ENCODE data around the gene TBC1D14. TPM values are rescaled to one million over a fixed set of nuclear protein-coding genes. Genes with fewer than 3 reads are reported as not detected.

Gene TBC1D14, protein sequence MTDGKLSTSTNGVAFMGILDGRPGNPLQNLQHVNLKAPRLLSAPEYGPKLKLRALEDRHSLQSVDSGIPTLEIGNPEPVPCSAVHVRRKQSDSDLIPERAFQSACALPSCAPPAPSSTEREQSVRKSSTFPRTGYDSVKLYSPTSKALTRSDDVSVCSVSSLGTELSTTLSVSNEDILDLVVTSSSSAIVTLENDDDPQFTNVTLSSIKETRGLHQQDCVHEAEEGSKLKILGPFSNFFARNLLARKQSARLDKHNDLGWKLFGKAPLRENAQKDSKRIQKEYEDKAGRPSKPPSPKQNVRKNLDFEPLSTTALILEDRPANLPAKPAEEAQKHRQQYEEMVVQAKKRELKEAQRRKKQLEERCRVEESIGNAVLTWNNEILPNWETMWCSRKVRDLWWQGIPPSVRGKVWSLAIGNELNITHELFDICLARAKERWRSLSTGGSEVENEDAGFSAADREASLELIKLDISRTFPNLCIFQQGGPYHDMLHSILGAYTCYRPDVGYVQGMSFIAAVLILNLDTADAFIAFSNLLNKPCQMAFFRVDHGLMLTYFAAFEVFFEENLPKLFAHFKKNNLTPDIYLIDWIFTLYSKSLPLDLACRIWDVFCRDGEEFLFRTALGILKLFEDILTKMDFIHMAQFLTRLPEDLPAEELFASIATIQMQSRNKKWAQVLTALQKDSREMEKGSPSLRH
- total RNA-seq (2014; rRNA removed), result 46.1 and 51.9 TPM in 2 replicates
- 18.3 TPM for polyA plus RNA-seq (2012)

- peak; percentile 77 for DNase-seq (ENCODE audit: low read depth)
Observed at GRCh38 chr4:6909113-6909969, at the start of gene TBC1D14. TSS of gene TBC1D14 (plus strand) at chr4:6909826. CDS start at chr4:6923390, 13,564 bp downstream.

- no peak for DNase-seq (ENCODE audit: low read depth)
Observed at GRCh38 chr4:6868386-6868785, 41.2 kb upstream of the TBC1D14 start.

- DNase-seq (ENCODE audit: low read depth), result no peak
Observed at GRCh38 chr4:6869944-6870343, 39.7 kb upstream of the TBC1D14 start.

- peak; percentile 32 for DNase-seq (ENCODE audit: low read depth)
Observed at GRCh38 chr4:6873291-6873690, 36.3 kb upstream of the TBC1D14 start.

DNA sequence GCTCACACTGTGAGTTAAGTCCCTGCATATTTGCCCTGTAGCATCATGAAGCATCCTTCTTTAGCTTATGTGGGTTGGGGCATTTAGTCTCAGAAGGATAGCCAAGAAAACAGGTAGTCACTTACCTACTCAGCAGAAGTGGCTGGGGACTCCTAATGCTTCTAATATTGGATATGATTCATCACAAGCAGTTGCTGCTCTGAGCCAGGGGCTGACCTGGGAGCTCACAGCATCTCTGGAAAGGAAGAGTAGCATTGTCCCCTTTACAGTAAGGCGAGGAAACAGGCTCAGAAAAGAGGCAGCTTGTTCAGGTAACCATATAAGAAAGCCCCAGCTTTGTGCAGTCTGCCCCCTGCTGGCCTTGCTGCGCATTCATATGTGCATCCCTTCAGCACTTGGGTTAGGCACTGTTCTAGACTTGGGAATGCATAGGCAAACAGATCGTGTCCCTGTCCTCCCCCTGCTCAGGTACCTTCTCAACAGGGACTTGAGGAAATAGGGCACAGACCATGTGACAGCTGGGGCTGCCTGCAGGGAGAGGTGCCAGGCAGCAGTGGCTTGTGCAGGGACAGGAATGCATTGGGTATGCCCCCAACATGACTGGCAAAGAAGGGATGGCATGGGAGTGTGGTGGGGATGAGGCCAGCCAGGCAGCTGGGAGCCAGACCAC lies 35.7 kb upstream of the TBC1D14 start:
- DNase-seq (ENCODE audit: low read depth), result peak; percentile 50

DNA sequence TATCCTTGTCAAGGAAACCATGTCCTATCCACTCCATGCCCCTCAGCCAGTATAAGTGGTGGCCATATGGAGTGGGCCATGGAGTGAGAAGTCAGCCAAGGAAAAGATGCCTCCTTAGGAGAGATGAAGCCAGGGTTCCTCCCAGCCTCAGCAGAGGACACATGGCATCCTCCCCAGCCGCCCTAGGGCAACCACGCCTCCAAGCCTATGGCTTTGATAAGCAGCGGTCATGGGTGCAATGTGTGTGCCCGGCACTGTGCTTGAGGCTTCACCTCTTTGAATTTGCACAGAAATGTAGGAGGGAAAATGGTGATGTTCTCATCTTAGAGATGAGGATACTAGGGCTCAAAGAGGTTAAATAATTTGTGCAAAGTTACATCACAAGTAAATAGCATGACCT lies 34.6 kb upstream of the TBC1D14 start:
- DNase-seq (ENCODE audit: low read depth), result no peak

DNA sequence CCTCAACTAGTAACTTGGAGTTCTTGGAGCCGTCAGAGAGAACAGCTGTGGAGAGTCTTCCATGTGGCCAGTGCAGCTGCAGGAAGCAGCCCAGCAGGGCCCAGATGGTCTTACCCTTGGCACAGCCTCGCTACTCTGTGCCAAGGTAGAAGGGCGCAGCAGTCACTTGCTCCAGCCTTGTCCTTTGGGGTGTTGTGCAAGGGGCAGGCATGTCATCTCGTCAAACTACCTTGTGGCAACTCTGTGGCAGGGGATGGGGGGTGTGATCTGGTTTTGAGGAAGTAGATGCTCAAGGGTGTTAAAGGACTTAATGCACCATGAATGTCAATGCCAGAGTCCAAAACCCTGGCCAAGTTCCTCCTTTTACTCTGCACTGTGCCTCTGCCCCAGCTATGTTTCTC lies 34.2 kb upstream of the TBC1D14 start:
- DNase-seq (ENCODE audit: low read depth), result no peak

- DNase-seq (ENCODE audit: low read depth), result no peak
Observed at GRCh38 chr4:6876440-6876839, 33.2 kb upstream of the TBC1D14 start.

DNA sequence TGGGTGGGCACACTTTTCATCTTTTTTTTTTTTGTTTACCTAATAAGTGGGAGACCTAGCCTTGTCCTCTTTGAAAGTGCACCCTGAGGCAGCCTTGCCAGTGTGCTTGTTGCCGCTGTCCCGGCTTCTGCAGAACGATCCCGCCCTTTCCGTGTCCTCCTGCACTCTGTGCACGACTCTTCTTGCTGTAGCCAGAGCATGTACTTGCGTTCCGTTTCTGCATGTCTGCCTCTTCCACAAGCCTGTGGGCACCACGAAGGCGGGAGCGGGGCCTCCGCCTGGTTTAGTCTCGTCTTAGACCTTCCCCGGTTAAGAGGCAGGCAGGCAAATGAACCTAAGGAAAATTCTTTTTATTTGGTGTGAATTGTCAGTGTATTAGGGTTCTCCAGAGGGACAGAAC lies 32.6 kb upstream of the TBC1D14 start:
- no peak for DNase-seq (ENCODE audit: low read depth)

DNA sequence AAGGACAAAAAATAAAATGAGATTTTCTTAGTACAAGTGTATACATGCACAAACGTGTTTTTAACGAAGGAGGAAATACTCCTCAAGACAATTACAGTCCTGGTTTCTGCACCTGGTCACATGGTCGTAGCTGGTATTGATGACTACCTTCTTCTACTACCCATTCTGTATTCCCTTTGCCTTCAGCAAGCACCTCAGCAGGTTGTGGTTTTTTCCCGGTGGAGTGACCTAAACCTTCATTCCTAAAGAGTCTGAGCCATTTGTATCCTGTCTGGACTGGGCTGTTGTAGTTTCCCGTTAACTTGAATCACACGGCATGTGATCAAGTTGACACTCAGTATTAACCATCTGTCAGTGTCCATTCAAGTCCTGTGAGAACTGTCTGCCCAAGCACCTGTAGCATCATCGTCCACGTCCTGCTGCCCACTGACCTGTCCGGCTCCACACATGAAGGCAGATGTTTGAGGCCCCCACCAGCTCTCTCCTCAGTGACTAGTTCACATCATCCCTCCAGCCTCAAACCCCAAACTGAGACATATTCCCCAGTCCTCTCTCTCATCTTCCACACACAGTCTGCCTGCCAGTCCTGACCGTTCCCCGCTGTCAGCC lies 31.1 kb upstream of the TBC1D14 start:
- no peak for DNase-seq (ENCODE audit: low read depth)

DNA sequence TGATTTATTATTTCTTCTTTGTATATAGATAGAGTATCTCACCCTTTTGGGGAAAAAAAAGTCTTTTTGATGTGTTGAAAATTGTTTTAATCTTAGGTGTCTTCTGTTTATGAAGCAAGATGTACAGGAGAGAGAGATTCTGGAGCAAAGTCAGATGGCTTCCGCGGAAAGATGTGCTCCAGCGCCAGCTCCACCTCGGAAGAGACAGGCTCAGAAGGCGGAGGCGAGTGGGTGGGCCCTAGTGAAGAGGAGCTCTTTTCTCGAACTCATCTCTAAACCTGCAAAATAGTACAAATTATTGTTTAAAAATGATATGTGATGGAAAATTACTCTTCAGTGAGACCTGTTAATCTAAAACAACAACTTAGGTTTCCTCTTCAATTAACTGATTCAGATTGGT lies 28.9 kb upstream of the TBC1D14 start:
- DNase-seq (ENCODE audit: low read depth), result no peak

- DNase-seq (ENCODE audit: low read depth), result no peak
Observed at GRCh38 chr4:6881908-6882307, 27.7 kb upstream of the TBC1D14 start.

- no peak for DNase-seq (ENCODE audit: low read depth)
Observed at GRCh38 chr4:6884341-6884870, 25.2 kb upstream of the TBC1D14 start.

GRCh38 chr4:6885953-6886557 lies 23.6 kb upstream of the TBC1D14 start:
- peak; percentile 74 for DNase-seq (ENCODE audit: low read depth)

GRCh38 chr4:6886886-6887285 lies 22.7 kb upstream of the TBC1D14 start:
- DNase-seq (ENCODE audit: low read depth), result no peak

DNA sequence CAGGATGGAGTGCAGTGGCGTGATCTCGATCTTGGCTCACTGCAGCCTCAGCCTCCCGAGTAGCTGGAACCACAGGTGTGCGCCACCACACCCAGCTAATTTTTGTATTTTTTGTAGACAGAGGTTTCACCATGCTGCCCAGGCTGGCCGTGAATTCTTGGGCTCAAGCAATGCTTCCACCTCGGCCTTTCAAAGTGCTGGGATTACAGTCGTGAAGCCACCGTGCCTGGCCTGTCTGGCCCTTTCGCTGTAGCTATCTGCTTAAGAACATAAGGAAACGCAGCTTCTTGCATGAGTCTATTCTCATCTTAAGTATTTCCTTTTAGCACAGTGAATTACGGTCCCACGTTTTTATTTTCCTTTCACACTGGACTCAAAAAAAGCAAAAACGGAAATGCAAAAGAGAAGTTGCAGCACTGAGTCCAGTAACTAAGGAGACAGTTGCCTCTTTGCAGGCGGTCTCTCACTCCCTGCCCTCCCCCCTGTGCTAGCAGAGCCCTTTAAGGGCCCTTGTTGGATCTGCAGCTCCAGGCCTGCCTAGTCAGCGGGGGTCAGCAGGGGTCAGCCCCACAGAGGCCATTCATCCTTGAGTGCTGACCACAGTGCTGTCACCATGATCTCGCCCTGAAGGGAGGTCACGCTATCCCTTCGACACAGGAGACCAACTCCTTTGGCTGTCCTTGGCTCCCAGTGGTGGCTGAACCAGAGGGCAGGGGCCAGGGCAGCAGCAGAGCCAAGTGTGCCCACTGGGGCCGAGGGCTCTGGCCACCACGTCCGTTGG lies 21.8 kb upstream of the TBC1D14 start:
- peak; percentile 43 for DNase-seq (ENCODE audit: low read depth)

DNA sequence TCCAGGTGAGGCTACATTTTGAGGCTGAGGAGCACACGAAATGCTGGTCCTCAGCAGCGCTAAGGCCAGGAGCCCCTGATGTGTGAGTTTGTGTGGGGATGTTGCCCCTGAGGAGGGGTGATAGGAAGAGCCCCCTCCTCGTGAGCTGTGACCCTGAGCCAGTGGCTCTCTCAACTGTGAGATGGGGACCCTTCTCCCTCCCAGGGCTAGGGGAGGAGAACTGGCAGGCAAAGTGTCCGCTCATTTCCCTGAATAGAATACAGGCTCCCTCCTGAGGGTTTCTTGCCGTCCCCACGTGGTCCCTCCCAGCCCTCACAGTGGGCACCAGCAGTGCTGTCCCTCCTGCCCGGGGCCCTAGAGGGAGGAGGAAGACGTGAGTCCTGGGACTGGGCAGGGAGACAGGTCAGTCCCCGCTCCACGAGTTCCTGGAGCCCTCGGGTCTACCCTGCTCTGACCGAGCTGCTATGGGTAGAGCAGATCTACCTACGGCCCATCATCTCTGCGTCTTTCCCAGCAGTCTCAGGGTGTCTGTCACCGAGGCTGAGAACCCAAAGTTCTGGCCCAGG lies 21.0 kb upstream of the TBC1D14 start:
- no peak for DNase-seq (ENCODE audit: low read depth)

GRCh38 chr4:6889101-6889735 lies 20.4 kb upstream of the TBC1D14 start:
- DNase-seq (ENCODE audit: low read depth), result no peak

All from LHCN-M2 (cell line).